HL-60 (cell line): ENCODE measurements around the gene IL22RA1.

ENCODE experiments used
- CTCF ChIP-seq: IDR thresholded peaks from one replicate; pipeline ENCODE4 v1.5.1; 2011; ENCODE audit warnings: low read length, control low read depth, inconsistent platforms; ENCODE audit not compliant: insufficient read depth
- POLR2AphosphoS5 ChIP-seq: IDR thresholded peaks from 2 replicates; pipeline ENCODE4 v1.6.1; 2012; ENCODE audit warnings: low read depth
- REST ChIP-seq: IDR thresholded peaks from 2 replicates; pipeline ENCODE4 v1.6.1; 2012; ENCODE audit warnings: low read depth; ENCODE audit not compliant: insufficient replicate concordance
- SPI1 ChIP-seq: IDR thresholded peaks from 2 replicates; pipeline ENCODE4 v1.6.1; 2012; ENCODE audit warnings: low read depth, mild to moderate bottlenecking, borderline replicate concordance

GRCh38 chr1:24108334-24109165 is 34.4 kb downstream of the IL22RA1 start:
- TF ChIP-seq CTCF (no peak), POLR2AphosphoS5 (no peak), SPI1 (no peak), REST (no peak)
